D721Med (cell line): ENCODE data around the gene LRRC56.

Source experiments
- DNase-seq: peaks from one replicate; pipeline ENCODE4 v3.0.0; 2011; ENCODE audit warnings: low spot score; ENCODE audit not compliant: insufficient read length
- FAIRE-seq: peaks from 2 replicates; lab custom pipeline; 2011; peaks lifted over from hg19 to GRCh38; lab: Jason Lieb, UNC
- CTCF ChIP-seq: IDR thresholded peaks from 2 replicates; pipeline ENCODE4 v1.5.1; 2012; ENCODE audit warnings: mild to moderate bottlenecking, control low read depth; ENCODE audit not compliant: insufficient read depth; ENCODE audit errors: missing control alignments

The LRRC56 gene

DNA sequence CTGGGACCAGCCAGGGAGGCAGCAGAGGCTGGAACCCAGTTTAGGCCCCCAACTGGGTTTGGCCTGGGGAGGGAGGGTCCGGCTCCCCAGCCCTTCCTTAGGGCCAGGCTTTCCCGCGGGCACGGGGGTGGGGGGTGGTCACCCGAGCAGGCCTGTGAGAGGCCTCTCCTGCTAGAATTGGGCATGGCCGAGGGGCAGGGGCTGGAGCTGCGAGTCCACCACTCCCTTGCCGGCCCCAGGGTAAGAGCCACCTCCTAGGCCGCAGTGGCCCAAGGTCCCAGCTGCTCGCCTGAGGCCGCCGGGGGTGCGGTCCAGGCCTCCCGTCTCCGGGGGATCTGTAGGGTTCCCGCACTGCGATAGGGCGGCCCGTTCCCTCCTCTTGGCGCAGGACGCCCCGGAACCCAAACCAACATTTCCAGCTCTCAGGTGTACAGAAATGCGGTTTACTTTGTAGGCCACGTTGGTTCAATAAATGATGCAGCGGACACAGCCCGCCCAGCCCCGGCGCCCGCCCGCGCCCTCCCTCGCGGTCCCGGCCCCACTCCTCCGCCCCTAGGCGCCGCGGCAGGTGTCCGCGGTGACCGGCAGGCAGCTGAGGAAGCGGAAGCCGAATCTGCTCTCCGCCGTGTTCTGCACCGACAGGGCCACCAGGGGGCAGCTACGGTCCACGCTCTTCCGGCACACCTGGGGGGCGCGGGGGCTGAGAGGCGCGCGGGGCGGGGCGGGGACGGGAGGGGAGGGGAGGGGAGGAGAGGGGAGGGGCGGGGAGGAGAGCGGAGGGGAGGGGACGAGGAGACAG lies 17.3 kb downstream of the LRRC56 start:
- TF ChIP-seq CTCF, result peak; percentile 63
- FAIRE-seq (no peak), DNase-seq (peak; percentile 45)

DNA sequence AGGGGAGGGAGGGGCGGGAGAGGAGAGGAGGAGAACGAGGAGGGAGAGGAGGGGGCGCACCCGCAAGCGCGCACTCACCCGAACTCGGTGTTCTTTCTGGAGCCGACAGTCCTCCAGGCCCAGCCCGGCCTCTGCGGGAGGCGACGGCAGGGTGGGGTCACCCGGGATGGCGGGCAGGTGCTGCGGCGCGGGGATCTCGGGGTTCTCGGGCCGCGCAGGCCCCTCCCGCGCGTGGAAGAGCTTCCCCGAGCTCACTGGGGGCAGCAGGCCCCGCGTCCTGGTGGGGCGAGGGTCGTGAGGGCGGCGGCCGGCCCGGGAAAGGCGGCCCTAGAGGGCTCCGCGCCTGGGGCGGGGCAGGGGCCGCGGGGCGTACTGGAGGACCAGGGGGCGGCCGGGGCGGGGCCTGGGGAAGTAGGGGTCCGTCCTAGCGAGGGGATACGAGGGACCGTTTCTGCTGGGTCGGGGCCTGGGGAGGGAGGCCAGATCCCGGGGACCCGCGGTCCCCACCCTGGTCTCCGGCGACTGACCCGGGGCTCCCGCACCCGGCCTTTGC lies 18.0 kb downstream of the LRRC56 start:
- no peak for TF ChIP-seq CTCF
- no peak for DNase-seq
- FAIRE-seq, result no peak

GRCh38 chr11:555780-556661 lies 18.7 kb downstream of the LRRC56 start:
- FAIRE-seq (no peak), DNase-seq (no peak)

DNA sequence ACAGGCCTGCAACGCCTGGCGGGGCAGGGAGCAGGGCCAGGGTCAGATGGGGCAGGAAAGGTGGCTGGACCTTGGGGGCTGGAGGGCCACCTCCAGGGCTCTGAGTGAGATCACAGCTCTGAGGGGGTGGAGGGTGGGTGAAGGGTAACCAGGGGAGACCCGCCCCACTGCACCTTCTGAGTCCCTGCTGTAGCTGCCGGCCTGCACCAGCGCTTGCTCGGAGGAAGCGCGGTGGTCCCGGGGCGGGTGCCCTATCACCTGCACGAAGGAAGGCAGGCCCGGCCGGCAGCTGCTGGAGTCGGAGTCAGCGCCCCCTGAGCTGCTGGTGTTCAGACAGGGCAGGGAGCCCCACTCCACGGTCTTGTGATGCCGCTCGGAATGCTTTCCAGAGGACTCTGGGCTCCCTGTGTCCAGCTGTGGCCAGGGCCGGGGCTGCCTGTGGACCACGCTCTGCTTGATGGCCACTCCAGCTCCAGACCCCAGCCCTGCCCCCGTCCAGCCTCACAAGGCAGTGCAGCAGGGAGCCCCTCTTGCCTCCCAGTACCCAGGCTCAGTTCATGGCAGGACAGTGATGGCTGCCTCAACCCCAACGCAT lies 19.4 kb downstream of the LRRC56 start:
- DNase-seq, result no peak

More at GRCh38 chr11:555780-556661, 18.7 kb downstream of the LRRC56 start:
- no peak for TF ChIP-seq CTCF

DNA sequence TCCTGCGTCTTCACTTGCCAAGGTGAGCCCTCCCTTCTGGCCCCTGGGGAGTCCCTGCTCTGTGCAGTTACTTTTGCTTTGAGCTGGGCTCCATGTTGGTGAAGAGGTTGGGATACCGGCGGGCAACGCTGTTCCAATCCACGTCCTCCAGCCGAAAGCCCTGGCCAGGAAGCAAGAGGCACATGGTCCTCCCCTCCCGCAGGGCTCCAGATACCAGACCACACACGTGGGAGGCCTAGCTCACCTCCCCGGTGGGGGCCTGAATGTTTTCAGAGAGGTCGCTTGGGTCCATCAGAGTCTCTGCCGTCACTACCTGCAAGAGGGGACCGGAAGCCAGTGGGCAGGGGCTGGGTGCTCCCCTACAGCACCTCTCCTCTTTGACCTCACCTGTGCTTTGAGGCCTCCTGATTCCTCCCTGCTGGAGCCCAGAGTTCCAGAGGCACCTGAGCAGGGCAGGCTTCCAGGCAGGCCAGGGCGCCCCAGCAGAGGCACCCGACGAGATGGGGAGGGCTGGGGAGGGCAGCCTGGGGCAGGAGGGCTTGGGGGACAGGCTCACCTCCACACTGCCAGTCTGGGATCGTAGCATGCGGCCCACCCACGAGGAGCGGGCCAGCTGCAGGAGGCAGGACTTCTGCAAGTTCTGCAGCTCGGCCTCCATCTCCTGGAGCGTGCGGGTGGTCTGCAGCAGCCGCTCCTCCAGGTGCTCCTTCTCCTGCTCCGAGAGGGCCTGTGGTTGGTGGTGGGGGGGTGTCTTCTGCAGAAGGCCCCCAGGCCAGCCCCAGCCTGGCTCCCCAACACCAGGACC lies 20.2 kb downstream of the LRRC56 start:
- FAIRE-seq (no peak), DNase-seq (no peak)
- no peak for TF ChIP-seq CTCF

More for the DNA sequence above, 19.4 kb downstream of the LRRC56 start:
- no peak for FAIRE-seq
- no peak for TF ChIP-seq CTCF

GRCh38 chr11:558503-558902 lies 21.2 kb downstream of the LRRC56 start:
- FAIRE-seq (no peak), DNase-seq (no peak)
- TF ChIP-seq CTCF, result no peak
